HG02678 (cell line): ENCODE data around the gene CYP4F22.
"Not testable (repeated sequence)": the region's sequence is repeated elsewhere in the genome, so short reads cannot be mapped to it uniquely, and the experiment has no call there.

Source experiments
- ATAC-seq: cut with Tn5 transposase; IDR thresholded peaks from one replicate; pipeline ENCODE4 v1.9.1; 2021; ENCODE audit warnings: mild to moderate bottlenecking, moderate library complexity; ENCODE audit not compliant: unreplicated experiment

CYP4F22 gene

DNA sequence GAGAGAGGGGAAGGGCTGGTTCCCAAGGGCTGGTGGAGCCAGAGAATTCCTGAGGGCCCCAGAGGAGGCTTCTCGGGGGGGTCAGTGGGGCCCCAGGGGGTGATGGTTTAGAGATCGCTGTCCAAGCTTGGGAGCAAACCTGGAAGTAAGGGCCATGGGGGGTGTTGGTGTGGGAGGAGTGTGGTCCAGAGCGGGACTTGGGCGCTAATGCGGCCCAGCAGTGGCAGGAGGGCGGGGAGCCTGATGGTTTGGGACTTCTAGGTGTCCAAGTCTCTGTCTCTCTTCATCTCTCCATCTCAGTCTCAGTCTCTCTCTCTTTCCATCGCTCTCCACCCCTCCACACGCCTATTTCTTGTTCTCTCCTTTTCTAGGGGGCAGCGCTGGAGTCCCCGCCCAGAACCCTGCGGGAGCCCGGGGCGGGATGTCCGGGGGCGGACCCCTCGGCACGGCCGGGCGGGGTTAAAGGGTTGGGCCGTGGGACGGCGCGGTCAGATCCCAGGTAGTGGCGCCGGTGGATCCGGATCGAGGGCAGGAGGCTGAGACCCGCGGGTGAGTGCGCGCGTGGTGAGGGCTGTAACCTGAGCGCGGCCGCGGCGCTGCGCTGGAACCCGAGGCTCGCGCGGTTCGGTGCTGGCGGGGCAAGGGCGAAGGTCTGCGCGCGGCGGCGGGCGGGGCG lies at the start of gene CYP4F22:
CYP4F22 (plus strand) TSS at position 491 of the 676 bp plus-strand sequence. CDS start 16,812 bp downstream, outside the sequence.
- no peak for ATAC-seq

DNA sequence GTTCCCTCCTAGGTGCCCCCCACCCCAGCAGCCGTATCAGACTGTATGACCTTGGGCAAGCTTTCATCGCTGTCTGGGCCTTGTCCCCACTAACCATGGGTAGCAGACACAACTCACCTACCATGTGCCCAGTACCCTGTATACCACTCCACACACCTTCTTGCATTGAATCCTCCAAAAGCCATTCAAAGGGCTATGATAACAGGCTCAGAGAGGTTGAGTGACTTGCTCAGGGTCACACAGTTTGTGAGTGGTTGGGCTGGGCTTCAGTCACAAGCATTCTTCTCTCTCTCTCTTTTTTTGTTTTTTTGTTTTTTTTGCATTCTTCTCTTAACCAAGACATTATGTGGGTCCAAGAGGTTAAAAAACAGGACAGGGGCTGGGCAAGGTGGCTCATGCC lies 46.6 kb upstream of the CYP4F22 start:
- no peak for ATAC-seq

DNA sequence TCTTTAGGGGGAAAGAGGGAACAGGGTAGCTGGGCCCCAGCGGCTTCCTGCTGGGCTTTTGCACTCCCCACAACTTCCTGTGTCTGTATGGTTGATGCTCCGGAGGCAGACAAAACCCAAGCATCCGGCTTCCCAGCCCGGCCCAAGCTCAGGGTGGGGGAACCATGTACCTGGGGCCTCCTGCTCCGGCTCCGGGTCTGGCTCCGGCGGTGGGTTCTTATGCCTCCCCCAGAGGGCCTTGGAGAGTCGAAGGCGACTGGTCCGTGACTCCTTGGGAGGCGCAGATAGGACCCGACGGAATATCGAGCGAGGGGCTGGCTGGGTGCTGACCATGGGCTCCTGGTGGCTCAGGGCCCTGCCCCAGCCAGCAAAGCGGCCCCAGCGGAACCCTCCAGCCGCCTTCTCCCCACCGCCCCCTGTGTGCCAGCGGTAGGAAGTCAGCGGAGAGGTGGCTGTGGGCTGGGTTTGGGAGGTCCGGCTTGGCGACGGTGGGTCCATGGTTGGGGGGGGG lies 44.4 kb upstream of the CYP4F22 start:
- ATAC-seq, result peak; percentile 50

DNA sequence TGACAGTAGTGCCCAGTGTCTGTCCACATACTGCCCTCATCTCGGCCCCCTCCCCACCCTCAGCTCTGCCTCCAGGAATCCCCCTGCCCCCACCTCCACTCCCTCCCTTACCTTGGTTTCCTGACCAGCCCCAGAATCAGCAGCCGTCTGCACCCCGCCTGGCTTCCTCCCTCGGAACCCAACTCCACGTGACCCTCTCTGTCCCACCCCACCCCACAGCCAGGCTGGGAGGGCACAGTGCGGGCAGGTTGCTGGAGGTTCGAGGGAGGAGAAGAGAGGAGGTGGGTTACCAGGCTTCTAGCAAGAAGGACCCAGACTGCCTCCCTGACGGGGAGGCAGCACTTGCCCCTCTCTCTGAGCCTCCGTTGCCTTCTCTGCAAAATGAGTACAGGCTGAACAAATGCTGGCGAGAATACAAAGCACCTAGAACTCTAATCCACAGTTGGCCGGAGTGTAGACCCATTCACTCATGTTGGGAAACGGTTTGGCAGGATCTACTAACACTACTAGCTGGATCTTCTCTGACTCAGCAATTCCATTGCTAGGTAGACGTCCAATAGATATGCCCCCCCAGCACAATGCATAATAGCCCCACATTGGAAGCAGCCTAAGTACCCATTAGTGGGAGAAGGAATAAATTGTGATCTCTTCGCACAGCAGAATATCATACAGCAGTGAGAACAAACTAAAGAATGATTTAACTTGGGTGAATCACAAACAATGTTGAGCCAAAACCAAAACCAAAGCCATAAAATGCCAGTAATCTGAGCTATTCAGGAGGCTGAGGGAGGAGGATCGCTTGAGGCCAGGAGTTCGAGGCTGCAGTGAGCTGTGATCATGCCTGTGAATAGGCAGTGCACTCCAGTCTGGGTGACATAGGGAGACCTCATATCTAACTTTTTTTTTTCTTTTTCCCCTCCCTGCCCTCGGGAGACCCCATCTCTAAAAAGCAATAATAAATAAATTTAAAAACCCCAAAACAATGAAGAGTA lies 43.6 kb upstream of the CYP4F22 start, which contains the start of gene RASAL3:
RASAL3 (minus strand) TSS at position 151 of the 992 bp plus-strand sequence. CDS start 186 bp downstream, outside the sequence.
- ATAC-seq, result peak; percentile 45

DNA sequence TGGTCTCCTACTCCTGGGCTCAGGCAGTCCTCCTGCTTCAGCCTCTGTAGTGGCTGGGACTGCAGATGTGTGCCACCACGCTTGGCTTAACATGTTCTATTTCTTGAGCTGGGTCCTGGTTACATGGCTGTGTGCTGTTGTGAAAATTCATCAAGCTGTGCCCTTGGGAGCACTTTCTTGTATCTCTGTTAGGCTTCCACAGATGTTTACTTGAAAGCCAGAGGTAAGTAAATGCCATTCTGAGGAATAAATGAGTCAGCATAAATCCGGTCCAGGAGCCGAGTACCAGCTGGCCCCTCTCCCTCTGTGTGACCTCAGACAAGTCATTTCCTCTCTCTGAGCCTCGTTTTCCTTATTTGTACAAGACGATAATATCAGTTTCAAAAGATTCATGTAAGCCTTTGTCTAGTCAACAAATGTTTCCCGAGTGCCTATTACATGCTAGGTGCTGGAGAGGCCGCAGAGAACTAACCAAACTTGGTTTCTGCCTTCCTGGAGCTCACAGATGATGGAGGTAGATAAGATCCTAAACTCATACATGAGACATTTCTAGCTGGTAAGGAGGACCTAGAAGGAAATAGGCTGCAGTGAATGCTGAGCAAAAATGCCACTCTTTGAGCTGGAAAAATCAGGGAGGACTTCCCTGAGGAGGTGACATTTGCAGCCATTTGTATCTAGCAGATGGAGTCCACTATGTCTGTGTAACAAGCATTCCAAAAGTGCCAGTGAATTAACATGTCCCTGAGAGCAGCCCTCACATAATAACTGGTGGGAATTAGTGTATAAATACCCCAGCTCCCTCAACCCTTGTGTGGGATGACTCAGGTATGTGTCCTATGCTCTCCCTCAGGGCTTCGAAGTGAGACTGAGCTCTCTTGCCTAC lies 41.2 kb upstream of the CYP4F22 start:
- peak; percentile 61 for ATAC-seq

DNA sequence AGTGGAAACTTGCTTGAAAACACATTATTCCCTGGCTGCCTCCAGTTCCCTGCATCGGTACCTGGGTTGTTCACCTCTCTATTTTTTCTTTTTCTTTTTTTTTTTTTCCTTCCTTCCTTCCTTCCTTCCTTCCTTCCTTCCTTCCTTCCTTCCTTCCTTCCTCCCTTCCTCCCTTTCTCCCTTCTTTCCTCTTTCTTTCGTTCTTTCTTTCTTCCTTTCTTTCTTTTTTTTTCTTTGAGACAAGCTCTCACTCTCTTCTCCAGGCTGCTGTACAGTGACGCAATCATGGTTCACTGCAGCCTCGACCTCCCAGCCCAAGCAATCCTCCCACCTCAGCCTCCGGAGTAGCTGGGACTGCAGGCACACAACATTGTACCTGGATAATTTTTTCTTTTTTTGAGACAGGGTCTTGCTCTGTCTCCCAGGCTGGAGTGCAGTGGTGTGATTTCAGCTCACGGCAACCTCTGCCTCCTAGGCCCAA lies 40.6 kb upstream of the CYP4F22 start:
- ATAC-seq, result no peak

DNA sequence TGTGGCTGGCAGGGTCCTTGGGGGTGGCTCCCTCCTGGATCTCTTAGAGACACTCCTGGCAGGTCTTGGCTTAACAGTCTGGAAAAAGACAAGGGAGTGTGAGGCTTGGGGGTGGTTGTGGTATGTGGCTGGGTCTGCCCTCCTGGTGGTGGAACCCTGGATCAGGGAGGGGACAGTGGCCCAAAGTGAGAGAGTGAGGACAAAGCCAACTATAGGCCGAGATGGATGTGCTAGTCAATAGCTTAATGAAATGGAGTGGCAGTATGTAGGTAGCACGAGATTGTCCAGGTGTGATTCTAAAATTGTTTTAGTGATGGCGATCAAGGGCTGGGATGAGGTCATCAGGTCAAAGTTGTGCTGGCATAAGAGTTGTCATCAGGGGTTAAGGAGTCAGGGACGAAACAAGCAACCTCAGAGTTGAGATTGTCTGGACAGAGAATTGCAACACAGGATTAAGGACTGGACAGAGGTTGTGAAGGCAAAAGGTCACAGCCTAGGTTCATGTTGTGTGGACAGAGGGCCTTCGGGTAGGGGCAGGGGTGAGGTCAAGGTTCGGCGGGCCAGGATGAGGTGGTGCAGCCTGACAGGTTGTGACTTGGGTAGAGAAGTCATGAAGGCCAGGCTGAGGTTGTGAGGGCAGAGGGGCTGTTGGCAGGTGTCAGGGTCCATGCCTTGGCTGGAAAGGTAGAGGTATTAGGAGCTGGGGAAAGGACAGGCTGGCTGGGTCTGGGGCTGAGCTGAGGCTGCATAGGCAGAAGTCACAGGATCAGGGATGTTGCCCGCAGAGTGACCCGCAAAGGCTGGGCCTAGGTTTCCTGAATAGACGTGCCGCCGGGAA lies 39.4 kb upstream of the CYP4F22 start:
- no peak for ATAC-seq

DNA sequence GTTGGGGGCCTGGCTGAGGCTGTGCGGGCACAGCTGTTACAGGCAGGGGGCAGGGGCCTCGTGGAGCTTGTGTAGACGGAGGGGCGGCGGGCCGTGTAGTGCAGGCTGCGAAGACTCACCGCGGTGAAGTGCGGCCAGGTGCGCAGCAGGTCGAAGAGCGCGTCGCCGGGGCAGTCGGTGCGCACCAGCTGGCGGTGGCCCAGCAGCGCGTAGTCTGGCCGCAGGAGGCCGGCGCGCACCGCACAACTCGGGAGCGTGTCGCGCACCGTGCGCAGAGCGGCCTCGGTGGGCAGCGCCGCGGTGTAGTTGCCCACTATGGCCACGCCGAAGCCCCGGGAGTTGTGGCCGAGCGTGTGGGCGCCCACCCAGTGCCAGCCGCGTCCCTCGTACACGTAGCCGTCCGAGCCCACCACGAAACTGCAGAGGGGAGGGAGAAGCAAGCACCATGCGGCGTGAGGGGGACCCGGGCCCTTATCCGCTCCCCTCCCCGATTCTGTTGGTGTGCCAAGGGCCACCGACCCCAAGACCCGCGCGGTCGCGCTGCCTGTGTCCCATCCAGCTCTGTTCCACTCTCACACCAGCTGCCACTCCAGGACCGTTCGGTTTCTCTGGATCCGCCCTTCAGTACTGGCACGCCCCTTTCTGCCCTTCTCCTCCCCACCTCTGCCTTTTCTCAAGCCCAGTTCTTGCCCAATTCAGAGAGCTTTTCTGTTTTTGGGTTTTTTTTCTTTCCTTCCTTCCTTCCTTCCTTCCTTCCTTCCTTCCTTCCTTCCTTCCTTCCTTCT lies 38.6 kb upstream of the CYP4F22 start:
- no peak for ATAC-seq

DNA sequence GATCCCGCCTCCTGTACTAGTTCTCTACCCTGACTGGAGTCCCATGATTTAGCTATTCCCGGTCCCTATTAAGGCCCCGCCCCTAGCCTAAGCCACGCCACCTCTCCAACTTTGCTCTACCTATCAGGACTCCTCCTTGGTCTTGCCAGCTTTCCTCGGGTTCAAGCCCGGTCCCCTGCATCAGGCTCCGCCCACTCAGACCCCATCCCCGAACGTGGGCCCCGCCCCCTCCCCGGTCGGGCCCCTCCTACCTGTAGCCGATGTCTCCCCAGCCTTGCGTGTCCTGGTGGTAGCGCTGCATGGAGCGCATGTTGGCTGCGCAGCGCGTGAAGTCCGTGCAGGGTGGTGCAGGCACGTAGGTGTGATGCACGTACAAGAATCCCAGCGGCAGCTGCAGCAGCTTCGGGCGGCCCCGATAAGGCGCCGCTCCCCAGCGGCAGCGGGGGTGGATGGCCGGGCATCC lies 36.7 kb upstream of the CYP4F22 start:
- ATAC-seq, result no peak

DNA sequence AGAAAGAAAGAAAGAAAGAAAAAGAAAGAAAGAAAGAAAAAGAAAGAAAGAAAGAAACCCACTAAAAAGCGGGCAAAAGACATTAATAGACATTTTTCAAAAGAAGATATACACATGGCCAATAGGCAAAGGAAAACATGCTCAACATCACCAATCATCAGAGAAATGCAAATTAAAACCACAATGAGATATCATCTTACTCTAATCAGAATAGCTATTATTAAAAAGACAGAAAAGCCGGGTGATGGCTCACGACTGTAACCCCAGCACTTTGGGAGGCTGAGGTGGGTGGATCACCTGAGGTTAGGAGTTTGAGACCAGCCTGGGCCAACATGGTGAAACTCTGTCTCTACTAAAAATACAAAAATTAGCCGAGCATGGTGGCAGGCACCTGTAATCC lies 34.5 kb upstream of the CYP4F22 start:
- not testable (repeated sequence) for ATAC-seq

DNA sequence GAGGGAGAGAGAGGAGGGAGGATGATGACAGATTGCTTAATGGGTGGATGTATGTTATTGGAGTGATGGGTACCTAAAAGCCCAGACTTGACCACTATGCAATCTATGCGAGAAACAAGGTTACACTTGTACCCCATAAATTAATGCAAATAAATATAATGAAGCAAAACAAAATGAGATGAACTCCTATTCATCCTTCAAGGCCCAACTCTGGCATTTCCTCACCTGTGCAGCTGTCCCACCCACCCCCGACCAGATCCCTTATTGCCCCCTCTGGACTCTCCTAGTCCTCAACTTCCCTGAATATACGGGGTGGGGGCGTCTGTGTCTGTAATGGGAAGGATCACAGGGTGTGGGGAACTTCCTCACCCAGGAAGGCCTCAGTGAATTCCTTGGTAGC lies 33.2 kb upstream of the CYP4F22 start:
- ATAC-seq, result no peak

DNA sequence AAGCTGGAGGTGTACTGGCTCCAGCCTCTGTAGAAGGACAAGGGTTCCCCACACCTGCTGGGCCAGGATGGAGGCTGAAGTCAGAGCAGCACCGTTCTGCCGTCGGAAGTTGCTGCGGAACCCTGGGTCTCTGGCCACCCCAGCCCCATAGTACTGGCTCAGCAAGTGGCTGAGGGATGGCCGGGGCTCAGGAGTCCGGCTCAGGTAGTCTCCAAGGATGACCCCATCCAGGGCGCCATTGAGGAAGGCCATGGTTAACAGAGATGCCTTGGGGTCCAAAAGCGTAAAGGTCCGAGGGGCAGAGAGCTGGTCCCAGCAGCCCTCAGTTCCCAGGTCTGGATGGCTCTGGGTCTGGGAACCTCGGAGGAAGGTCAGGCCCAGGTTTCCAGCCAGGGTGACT lies 32.7 kb upstream of the CYP4F22 start:
- no peak for ATAC-seq

DNA sequence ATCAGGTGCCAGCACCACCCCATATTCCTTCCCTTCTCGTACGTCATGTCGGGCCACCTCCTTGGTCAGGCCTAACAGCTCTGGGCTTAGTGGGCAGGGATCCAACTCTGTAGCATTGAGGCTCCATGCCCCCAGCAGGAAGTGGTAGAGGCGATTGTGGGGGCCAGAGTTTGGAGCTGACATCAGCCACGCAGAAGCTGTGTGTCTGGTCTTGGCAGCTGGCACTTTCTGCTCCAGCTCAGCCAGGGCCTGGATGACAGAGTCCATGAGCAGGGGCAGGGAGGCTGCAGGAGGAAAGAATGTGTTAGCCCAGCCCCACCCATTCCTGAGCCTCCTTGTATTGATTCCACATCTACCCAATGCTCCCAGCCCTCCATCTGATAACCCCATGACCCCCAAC lies 32.0 kb upstream of the CYP4F22 start:
- ATAC-seq, result no peak

DNA sequence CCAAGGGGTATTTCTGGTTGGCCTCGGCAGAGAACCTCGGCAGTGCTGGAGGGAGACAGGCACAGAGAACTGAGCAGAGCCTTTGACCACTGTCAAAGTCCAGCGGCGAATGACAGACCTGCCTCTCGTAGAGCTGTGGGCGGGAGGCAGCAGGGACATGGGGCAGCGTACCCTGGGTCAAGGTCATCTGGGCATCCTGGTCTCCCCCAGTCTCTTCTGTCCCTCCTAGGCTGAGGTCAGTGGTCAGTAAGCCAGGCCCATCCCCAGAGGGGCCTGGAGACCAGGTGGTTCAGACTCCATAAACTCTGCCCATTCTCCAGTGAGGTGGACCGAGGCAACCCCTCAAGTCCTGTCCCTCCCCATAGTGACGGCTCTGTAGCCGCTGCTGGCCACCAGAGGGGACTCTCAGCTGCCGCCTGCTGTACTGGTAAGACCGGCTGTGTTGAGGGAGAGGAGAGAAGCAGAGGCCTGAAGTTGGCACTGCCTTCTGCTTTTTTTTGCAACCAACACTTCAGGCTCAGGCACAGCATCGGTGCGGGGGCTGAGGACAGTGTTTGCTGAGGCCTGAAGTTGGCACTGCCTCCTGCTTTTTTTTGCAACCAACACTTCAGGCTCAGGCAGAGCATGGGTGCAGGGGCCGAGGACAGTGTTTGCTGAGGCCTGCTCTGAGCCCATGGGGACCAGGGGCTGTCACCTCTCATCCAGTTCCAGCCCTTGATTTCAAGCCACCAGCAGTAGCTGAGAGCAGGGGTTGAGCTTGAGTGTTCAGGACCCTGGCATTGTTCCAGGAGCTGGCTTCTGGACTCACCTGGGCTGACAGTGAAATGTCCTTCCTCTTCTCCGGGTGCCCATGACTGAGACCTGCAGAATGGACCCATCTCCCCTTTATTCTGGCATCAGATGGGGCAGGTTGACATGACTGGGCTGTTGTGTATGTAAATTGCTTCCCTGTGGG lies 28.7 kb upstream of the CYP4F22 start, which contains the start of gene PGLYRP2:
PGLYRP2 (minus strand) TSS at position 111 of the 955 bp plus-strand sequence. CDS start 130 bp downstream, outside the sequence.
- no peak for ATAC-seq

DNA sequence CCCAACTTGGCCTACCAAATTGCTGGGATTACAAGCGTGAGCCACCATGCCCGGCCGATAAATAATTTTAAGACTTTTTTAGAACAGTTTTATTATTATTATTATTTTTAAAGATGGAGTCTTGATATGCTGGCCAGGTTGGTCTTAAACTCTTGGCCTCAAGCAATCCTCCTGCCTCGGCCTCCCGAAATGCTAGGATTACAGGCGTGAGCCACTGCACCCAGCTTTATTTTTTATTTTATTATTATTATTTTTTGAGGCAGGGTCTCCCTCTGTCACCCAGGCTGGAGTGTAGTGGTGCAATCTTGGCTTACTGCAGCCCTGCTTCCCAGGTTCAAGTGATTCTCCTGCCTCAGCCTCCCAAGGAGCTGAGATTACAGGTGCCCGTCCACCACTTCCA lies 27.3 kb upstream of the CYP4F22 start:
- not testable (repeated sequence) for ATAC-seq

DNA sequence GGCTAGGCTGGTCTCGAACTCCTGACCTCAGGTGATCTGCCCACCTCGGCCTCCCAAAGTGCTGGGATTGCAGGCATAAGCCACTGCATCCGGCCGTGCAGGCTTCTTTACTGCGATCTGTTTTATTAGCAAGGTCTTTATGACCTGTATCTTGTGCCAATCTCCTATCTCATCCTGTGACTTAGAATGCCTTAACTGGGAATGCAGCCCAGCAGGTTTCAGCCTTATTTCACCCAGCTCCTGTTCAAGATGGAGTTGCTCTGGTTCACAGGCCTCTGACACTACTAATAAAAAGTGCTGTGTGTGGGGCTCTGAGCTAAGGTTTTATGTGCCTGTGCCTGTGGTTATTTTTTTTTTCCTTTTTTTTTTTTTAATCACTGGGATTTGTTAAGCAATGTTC lies 22.6 kb upstream of the CYP4F22 start:
- ATAC-seq, result not testable (repeated sequence)

DNA sequence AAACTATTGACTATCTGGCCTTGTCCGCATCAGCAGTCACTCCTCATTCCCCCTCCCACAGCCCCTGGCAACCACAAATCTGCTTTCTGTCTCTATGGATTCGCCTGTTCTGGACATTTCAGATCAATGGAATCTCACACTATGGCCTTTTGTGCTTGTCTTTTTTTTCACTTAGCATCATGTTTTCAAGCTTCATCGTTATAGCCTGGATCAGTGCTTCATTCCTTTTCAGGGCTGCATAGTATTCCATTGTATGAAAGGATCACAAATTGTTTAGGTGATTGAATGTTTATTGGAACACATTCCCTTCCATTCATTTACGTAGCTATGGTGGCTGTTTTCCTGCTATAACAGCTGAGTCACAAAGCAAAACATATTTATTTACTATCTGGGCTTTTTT lies 21.3 kb upstream of the CYP4F22 start:
- no peak for ATAC-seq
